22Rv1 (cell line): ENCODE measurements around the gene ATXN1.

Source experiments
- CTCF ChIP-seq: fragments of 450-650 bp; IDR thresholded peaks from 2 replicates; pipeline ENCODE4 v1.5.1; 2017; ENCODE audit warnings: mild to moderate bottlenecking
- ZFX ChIP-seq: fragments of 450-650 bp; IDR thresholded peaks from 2 replicates; pipeline ENCODE4 v1.6.1; 2017; ENCODE audit warnings: antibody characterized with exemption, borderline replicate concordance

GRCh38 chr6:16684896-16685554 is 76.2 kb downstream of the ATXN1 start:
- TF ChIP-seq CTCF = no peak
- TF ChIP-seq ZFX = no peak
